ENCODE results near the gene ADAP2. TPM values are rescaled to one million over a fixed set of nuclear protein-coding genes. Genes with fewer than 3 reads are reported as not detected.

Gene ADAP2, protein sequence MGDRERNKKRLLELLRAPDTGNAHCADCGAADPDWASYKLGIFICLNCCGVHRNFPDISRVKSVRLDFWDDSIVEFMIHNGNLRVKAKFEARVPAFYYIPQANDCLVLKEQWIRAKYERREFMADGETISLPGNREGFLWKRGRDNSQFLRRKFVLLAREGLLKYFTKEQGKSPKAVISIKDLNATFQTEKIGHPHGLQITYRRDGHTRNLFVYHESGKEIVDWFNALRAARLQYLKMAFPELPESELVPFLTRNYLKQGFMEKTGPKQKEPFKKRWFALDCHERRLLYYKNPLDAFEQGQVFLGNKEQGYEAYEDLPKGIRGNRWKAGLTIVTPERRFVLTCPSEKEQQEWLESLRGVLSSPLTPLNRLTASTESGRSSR
- total RNA-seq (10 to 100 TPM in 8 of 9 donors, 1 to 10 TPM in 1; 4.1 to 84.7 (median 37.8) TPM), polyA plus RNA-seq (10 to 100 TPM in 1 of 3 donors, 1 to 10 TPM in 2; 7.8 to 15.7 (median 9.6) TPM)
- long read RNA-seq, donor 1, result 0 reads
- long read RNA-seq, donor 2, partial matches to known transcripts, result 0 of 2 reads
- long read RNA-seq, donor 2, other reads (novel, unspliced or antisense), result 0 of 2 reads
- long read RNA-seq, donor 3, partial matches to known transcripts, result 0 of 1 reads
- long read RNA-seq, donor 3, other reads (novel, unspliced or antisense), result 0 of 1 reads
- long read RNA-seq, donor 4, transcript ADAP2-201 (11 exons, 2,934 nt), result major isoform, 7 of 20 reads
- long read RNA-seq, donor 4, partial matches to known transcripts, result 4 of 20 reads
- long read RNA-seq, donor 4, other reads (novel, unspliced or antisense), result 5 of 20 reads
- long read RNA-seq, donor 5, transcript ADAP2-201 (11 exons, 2,934 nt), result major isoform, 17 of 42 reads
- long read RNA-seq, donor 5, partial matches to known transcripts, result 2 of 42 reads
- long read RNA-seq, donor 5, other reads (novel, unspliced or antisense), result 20 of 42 reads
- long read RNA-seq, donor 6, partial matches to known transcripts, result 1 of 16 reads
- long read RNA-seq, donor 6, other reads (novel, unspliced or antisense), result 11 of 16 reads
- long read RNA-seq, donor 7, result 0 reads
- long read RNA-seq, donor 8, result 0 reads
- long read RNA-seq, donor 9, partial matches to known transcripts, result 0 of 1 reads
- long read RNA-seq, donor 9, other reads (novel, unspliced or antisense), result 0 of 1 reads
- long read RNA-seq, donor 10, result 0 reads

DNA sequence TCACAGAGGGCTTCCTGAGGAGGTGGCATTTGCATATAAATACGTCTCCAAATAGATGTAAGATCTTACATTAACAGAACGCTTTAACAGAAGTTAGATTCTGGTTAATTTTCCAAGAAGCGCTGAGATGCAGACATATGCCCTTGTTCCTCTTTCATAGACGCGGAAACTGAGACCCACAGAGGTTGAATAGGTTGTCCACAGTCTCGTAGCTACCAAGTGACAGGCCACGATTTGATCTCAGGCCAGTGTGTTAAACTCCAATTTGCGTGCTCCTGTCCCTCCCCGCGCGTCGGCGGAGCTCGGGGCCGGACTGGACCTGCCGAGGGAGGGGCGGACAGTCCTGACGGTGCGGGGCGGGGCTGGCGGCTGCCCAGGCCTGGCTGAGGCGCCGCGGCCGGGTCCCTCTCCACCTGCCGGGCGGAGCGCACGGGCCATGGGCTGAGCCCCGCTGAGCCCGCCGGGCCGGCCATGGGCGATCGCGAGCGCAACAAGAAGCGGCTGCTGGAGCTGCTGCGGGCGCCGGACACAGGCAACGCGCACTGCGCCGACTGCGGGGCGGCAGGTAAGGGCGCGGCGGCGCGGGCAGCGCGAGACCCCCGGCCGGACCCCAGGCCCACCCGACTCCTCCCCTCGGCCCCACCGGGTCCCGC lies at the start of gene ADAP2:
Gene ADAP2, plus strand, starts transcription at position 402 of the 653 bp plus-strand sequence. Its CDS starts 70 bp downstream, at position 472.
- WGBS, 4 donors, result 3 to 23% (median 7%) methylated on average over 3 to 60 of the region's 60 CpGs
- TF ChIP-seq, protein P1, sequence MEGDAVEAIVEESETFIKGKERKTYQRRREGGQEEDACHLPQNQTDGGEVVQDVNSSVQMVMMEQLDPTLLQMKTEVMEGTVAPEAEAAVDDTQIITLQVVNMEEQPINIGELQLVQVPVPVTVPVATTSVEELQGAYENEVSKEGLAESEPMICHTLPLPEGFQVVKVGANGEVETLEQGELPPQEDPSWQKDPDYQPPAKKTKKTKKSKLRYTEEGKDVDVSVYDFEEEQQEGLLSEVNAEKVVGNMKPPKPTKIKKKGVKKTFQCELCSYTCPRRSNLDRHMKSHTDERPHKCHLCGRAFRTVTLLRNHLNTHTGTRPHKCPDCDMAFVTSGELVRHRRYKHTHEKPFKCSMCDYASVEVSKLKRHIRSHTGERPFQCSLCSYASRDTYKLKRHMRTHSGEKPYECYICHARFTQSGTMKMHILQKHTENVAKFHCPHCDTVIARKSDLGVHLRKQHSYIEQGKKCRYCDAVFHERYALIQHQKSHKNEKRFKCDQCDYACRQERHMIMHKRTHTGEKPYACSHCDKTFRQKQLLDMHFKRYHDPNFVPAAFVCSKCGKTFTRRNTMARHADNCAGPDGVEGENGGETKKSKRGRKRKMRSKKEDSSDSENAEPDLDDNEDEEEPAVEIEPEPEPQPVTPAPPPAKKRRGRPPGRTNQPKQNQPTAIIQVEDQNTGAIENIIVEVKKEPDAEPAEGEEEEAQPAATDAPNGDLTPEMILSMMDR (IDR thresholded peaks at IDR 0.05), result no peak
- peak; percentile 12 to 20 for TF ChIP-seq POLR2A (IDR thresholded peaks at IDR 0.05)
- intact Hi-C loops (cut with DNase I), result no loop called here
- H3K36me3 ChIP-seq (replicated peaks in 1 of 2), result no peaks in the 10 kb centered on the region
- peaks cover 11% of the 10 kb centered on the region for H3K27me3 ChIP-seq
- H3K4me3 ChIP-seq, result peak within 1 kb of the TSS in 2 of 4 donors; percentile 30 to 65
- DNase-seq, result peak; percentile 45 to 67 (median 51)
- peaks cover 9 to 18% of the 10 kb centered on the region in 2 donors for H3K4me1 ChIP-seq (replicated peaks in 1 of 2)
- no peaks in the 10 kb centered on the region for H3K9me3 ChIP-seq (replicated peaks in 1 of 3)
- H3K27ac ChIP-seq, result peak within 1 kb of the TSS in 4 of 5 donors; percentile 5 to 85 (median 38)

DNA sequence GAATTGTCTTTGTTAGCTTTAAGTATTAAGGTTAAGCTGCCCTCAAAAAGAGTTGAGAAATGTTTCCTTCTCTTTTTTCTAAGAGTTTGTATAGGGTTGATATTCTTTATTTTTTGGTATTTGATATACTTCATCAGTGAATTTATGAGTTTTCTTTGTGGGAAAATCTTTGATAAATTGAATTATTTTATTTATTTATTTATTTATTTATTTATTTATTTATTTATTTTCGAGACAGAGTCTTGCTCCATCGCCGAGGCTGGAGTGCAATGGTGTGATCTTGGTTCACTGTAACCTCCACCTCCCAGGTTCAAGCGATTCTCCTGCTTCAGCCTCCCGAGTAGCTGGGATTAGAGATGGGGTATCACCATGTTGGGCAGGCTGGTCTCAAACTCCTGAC lies 35.6 kb upstream of the ADAP2 start:
- Histone ChIP-seq H3K27ac (no peak overlapping the region), H3K4me1 (replicated peaks in 1 of 2) (no peaks in the 10 kb centered on the region), H3K27me3 (no peaks in the 10 kb centered on the region), H3K36me3 (replicated peaks in 1 of 2) (no peaks in the 10 kb centered on the region), H3K4me3 (no peak overlapping the region), H3K9me3 (replicated peaks in 1 of 3) (no peaks in the 10 kb centered on the region)
- TF ChIP-seq POLR2A (IDR thresholded peaks at IDR 0.05), result no peak
- TF ChIP-seq, protein P1 (IDR thresholded peaks at IDR 0.05), result no peak
- peak in 1 of 7 donors; percentile 13 for DNase-seq
- intact Hi-C loops (cut with DNase I), result no loop called here
- 94 to 98% (median 98%) methylated on average over 5 of the region's 5 CpGs for WGBS, 4 donors

- no peak overlapping the region for H3K4me3 ChIP-seq
- no peaks in the 10 kb centered on the region for H3K27me3 ChIP-seq
- no peaks in the 10 kb centered on the region for H3K4me1 ChIP-seq (replicated peaks in 1 of 2)
- H3K9me3 ChIP-seq (replicated peaks in 1 of 3), result no peaks in the 10 kb centered on the region
- no peak overlapping the region for H3K27ac ChIP-seq
- 92 to 98% (median 96%) methylated on average over 3 of the region's 3 CpGs for WGBS, 4 donors
- TF ChIP-seq, protein P1 (IDR thresholded peaks at IDR 0.05), result no peak
- TF ChIP-seq POLR2A (IDR thresholded peaks at IDR 0.05), result no peak
- intact Hi-C loops (cut with DNase I), result no loop called here
- DNase-seq, result no peak
- peaks cover 0 to 3% of the 10 kb centered on the region in 2 donors for H3K36me3 ChIP-seq (replicated peaks in 1 of 2)
Observed at GRCh38 chr17:30894236-30894635, 27.5 kb upstream of the ADAP2 start.
